Measurements from ENCODE around the gene UBE3C. TPM values are rescaled to one million over a fixed set of nuclear protein-coding genes. Genes with fewer than 3 reads are reported as not detected.
A peak's percentile ranks its signal among the peaks of the same experiment; 100 is the strongest.
"Not testable (repeated sequence)": the region's sequence is repeated elsewhere in the genome, so short reads cannot be mapped to it uniquely, and the experiment has no call there.

UBE3C gene
- total and polyA plus RNA-seq, 5 experiments from 2014 or later, result 17.5 to 59.4 (median 29.0) TPM

GRCh38 chr7:157234271-157234670, 95.5 kb downstream of the UBE3C start:
- POLR2A ChIA-PET, result no interaction called here
- ATAC-seq (no peak), DNase-seq (no peak)
- peaks cover 5 to 74% (median 13%) of the 10 kb centered on the region in 3 donors for H3K36me3 Mint-ChIP-seq
- H3K4me1 Mint-ChIP-seq, result peaks cover 0 to 11% (median 1%) of the 10 kb centered on the region in 4 donors
- no peak overlapping the region for H3K27ac Mint-ChIP-seq
- no peak overlapping the region for H3K4me3 Mint-ChIP-seq
- H3K9me3 Mint-ChIP-seq, result no peaks in the 10 kb centered on the region
- no peaks in the 10 kb centered on the region for H3K27me3 Mint-ChIP-seq

DNA sequence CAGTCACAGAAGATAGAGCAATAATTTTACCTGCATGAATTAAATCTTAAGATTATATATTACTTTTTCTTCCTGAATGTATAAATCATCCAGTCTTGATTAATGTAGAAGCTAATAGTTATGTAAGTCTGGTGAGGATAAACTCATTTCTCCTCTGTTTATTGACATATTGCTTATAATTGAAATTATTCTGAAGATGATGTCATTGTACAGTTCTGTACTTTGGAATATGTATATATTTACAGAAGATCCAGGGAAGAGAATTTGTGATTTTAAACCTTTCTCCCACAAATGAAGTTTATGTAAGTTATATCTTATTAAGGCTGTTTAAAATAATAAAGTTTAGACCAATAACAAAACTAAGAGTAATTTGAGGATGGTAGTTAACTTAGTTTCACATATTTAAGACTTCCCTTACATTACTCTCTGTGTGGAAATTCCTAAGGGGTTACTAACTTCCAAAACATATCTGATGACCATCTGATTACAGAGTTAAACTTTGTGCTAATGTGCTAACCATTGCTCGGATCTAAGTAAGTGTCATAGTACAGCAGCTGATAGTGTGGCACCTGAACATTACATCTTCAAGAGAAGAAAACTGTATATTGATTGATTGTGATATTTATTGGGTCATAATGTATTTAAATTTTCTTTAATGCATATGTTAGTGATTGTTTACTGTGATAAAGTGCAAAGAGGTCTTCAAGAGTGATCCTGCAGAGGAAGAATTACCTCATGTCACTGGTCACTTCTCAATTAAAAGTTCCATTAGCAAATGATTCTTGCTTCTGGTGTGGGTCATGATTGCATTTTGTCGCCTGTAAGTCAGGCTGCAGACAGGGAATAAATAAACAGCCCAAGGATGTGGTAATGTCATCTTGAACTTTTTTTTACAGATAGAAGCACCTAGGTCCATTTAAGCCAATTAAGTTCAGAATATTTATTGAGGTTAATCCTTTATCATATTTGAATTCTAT, 96.9 kb downstream of the UBE3C start:
- ATAC-seq, result no peak
- POLR2A ChIA-PET, result no interaction called here
- H3K4me1 Mint-ChIP-seq, result peaks cover 0 to 17% (median 1%) of the 10 kb centered on the region in 4 donors
- H3K27ac Mint-ChIP-seq, result no peak overlapping the region
- H3K36me3 Mint-ChIP-seq, result peaks cover 7 to 70% (median 13%) of the 10 kb centered on the region in 3 donors
- H3K27me3 Mint-ChIP-seq, result no peaks in the 10 kb centered on the region
- H3K9me3 Mint-ChIP-seq, result no peaks in the 10 kb centered on the region
- no peak overlapping the region for H3K4me3 Mint-ChIP-seq
- no peak for DNase-seq

- Mint-ChIP-seq H3K4me3 (no peak overlapping the region), H3K27ac (peak overlapping the region in 3 of 10 donors; percentile 36 to 79 (median 62)), H3K9me3 (no peaks in the 10 kb centered on the region), H3K4me1 (peaks cover 0 to 13% (median 4%) of the 10 kb centered on the region in 4 donors), H3K27me3 (no peaks in the 10 kb centered on the region), H3K36me3 (peaks cover 8 to 52% (median 13%) of the 10 kb centered on the region in 3 donors)
- ATAC-seq (no peak), DNase-seq (no peak)
- POLR2A ChIA-PET, result interaction anchor here (0.6 kb wide), 1 partner anchor 313 kb away, joined by 3 read pairs; no protein-coding TSS in a partner anchor
Measured at GRCh38 chr7:157238087-157238486, 99.4 kb downstream of the UBE3C start.

- POLR2A ChIA-PET, result no interaction called here
- DNase-seq (no peak), ATAC-seq (no peak)
- H3K4me3 Mint-ChIP-seq, result peak overlapping the region in 1 of 10 donors; percentile 36
- no peaks in the 10 kb centered on the region for H3K9me3 Mint-ChIP-seq
- H3K4me1 Mint-ChIP-seq, result peaks cover 0 to 13% (median 3%) of the 10 kb centered on the region in 4 donors
- H3K36me3 Mint-ChIP-seq, result peaks cover 8 to 36% (median 13%) of the 10 kb centered on the region in 3 donors
- H3K27ac Mint-ChIP-seq, result peak overlapping the region in 4 of 10 donors; percentile 28 to 66 (median 36)
- no peaks in the 10 kb centered on the region for H3K27me3 Mint-ChIP-seq
Measured at GRCh38 chr7:157239571-157240270, 101.0 kb downstream of the UBE3C start.

DNA sequence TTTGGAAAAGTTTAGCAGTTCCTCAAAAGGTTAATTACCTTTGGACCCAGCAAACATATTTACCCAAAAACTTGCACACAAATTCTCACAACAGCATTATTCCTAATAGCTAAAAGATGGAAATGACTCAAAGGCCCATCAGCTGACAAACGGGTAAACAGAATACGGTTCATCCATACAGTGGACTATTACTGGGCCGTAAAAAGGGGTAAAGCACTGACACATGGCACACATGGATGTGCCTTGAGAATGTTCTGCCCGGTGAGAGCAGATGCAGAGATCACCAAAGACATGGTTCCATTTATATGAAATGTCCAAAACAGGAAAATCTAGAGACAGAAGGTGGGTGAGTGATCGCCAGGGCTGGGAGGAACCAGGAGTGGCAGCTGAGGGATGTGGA, 102.9 kb downstream of the UBE3C start:
- ATAC-seq (no peak), DNase-seq (no peak)
- no peaks in the 10 kb centered on the region for H3K27me3 Mint-ChIP-seq
- POLR2A ChIA-PET, result no interaction called here
- H3K4me3 Mint-ChIP-seq, result no peak overlapping the region
- H3K4me1 Mint-ChIP-seq, result peaks cover 0 to 13% (median 3%) of the 10 kb centered on the region in 4 donors
- peak overlapping the region in 3 of 10 donors; percentile 7 to 22 (median 11) for H3K27ac Mint-ChIP-seq
- H3K36me3 Mint-ChIP-seq, result peaks cover 8 to 29% (median 13%) of the 10 kb centered on the region in 3 donors
- H3K9me3 Mint-ChIP-seq, result no peaks in the 10 kb centered on the region

GRCh38 chr7:157244516-157245294, 106.0 kb downstream of the UBE3C start:
- ATAC-seq, result no peak
- H3K4me1 Mint-ChIP-seq, result peaks cover 0 to 6% (median 2%) of the 10 kb centered on the region in 4 donors
- no peak overlapping the region for H3K27ac Mint-ChIP-seq
- no peak for DNase-seq
- POLR2A ChIA-PET, result no interaction called here
- H3K4me3 Mint-ChIP-seq, result no peak overlapping the region
- H3K27me3 Mint-ChIP-seq, result no peaks in the 10 kb centered on the region
- H3K9me3 Mint-ChIP-seq, result no peaks in the 10 kb centered on the region
- H3K36me3 Mint-ChIP-seq, result peaks cover 0 to 36% (median 3%) of the 10 kb centered on the region in 3 donors

DNA sequence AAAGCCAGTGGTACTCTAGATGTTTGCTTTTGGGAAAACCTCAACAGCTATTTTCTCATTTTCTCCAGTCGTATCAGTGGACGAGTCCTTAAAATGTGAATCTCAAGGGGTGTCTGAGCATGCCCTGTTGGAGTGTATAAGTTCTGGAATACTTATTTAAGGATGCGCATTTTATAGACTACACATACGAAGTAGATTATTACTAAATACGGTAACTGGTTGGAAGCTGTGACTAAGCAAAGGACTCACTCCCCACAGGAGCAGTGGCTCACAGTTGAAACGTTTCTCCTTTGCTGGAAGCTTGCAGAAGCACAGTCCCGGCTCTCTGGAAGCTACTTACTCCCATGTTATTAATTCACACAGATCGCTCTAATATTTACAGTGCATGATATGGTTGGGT, 107.3 kb downstream of the UBE3C start:
- peaks cover 0 to 6% (median 3%) of the 10 kb centered on the region in 4 donors for H3K4me1 Mint-ChIP-seq
- no peak for ATAC-seq
- no peaks in the 10 kb centered on the region for H3K9me3 Mint-ChIP-seq
- H3K36me3 Mint-ChIP-seq, result peaks cover 0 to 31% (median 0%) of the 10 kb centered on the region in 3 donors
- POLR2A ChIA-PET, result interaction anchor here (0.7 kb wide), 1 partner anchor 359 kb away, joined by 5 read pairs; no protein-coding TSS in a partner anchor
- no peaks in the 10 kb centered on the region for H3K27me3 Mint-ChIP-seq
- DNase-seq, result no peak
- no peak overlapping the region for H3K4me3 Mint-ChIP-seq
- peak overlapping the region in 2 of 10 donors; percentile 9 to 16 for H3K27ac Mint-ChIP-seq

DNA sequence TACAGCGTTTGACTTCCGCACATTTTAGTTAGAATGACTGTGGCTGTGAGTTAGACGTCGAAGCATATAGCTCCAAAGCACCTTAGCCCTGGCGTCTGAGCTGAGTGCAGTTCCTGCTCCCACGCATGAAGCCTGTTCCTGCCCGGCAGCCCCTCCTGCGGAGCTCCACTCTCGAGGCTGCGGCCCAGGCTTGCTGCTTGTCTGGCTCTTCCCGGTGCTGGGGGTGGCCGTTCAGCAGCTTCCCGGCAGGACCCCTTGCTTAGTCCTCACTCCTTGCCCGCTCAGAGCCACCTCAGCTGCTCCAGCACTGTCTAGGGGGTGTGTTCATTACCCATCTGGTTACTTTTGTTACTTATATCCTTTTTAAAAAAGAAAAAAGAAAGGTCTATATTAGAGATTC, 109.9 kb downstream of the UBE3C start:
- Mint-ChIP-seq H3K4me3 (no peak overlapping the region), H3K36me3 (peaks cover 0 to 43% (median 2%) of the 10 kb centered on the region in 3 donors), H3K9me3 (no peaks in the 10 kb centered on the region), H3K27me3 (no peaks in the 10 kb centered on the region), H3K4me1 (peaks cover 0 to 4% (median 0%) of the 10 kb centered on the region in 4 donors), H3K27ac (no peak overlapping the region)
- POLR2A ChIA-PET, result no interaction called here
- ATAC-seq (no peak), DNase-seq (no peak)

- Mint-ChIP-seq H3K27ac (peak overlapping the region in 2 of 10 donors; percentile 14 to 34), H3K4me3 (no peak overlapping the region), H3K4me1 (peaks cover 0 to 4% (median 0%) of the 10 kb centered on the region in 4 donors), H3K9me3 (no peaks in the 10 kb centered on the region), H3K36me3 (peaks cover 0 to 62% (median 14%) of the 10 kb centered on the region in 3 donors), H3K27me3 (no peaks in the 10 kb centered on the region)
- peak; percentile 67 to 68 for ATAC-seq
- DNase-seq, result peak in 9 of 10 donors; percentile 12 to 70 (median 45)
- POLR2A ChIA-PET, result no interaction called here
Measured at GRCh38 chr7:157250605-157251228, 112.0 kb downstream of the UBE3C start.

DNA sequence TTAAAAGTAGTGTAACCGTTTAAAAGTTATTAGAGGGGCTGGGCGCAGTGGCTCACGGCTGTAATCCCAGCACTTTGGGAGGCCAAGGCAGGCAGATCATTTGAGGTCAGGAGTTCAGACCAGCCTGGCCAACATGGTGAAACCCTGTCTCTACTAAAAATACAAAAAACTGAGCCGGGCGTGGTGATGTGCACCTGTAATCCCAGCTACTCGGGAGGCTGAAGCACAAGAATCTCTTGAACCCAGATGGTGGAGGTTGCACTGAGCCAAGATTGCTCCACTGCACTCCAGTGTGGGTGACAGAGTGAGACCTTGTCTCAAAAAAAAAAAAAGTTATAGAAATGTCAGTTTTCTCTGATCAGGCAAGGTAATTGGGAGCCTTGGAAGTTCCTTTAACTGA, 113.1 kb downstream of the UBE3C start:
- Mint-ChIP-seq H3K36me3 (peaks cover 0 to 64% (median 14%) of the 10 kb centered on the region in 3 donors), H3K27ac (peak overlapping the region in 1 of 10 donors; percentile 7)
- H3K4me1 Mint-ChIP-seq, H3K4me3 Mint-ChIP-seq, H3K27me3 Mint-ChIP-seq, H3K9me3 Mint-ChIP-seq, POLR2A ChIA-PET, DNase-seq, ATAC-seq: not testable (repeated sequence)

GRCh38 chr7:157253850-157254249, 115.1 kb downstream of the UBE3C start:
- POLR2A ChIA-PET, result no interaction called here
- Mint-ChIP-seq H3K27ac (no peak overlapping the region), H3K36me3 (peaks cover 4 to 68% (median 21%) of the 10 kb centered on the region in 3 donors)

DNA sequence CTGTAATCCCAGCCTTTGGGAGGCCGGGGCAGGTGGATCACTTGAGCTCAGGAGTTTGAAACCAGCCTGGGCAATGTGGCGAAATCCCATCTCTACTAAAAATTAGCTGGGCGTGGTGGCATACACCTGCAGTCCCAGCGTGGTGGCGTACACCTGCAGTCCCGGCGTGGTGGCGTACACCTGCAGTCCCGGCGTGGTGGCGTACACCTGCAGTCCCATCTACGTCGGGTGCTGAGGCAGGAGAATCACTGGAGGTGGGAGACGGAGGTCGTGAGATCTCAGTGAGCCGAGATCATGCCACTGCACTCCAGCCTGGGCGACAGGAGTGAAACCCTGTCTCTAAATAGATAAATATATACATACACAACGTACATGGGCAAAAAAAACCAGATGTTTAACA, 116.1 kb downstream of the UBE3C start:
- H3K27me3 Mint-ChIP-seq, H3K4me3 Mint-ChIP-seq, H3K9me3 Mint-ChIP-seq, DNase-seq, H3K4me1 Mint-ChIP-seq, H3K27ac Mint-ChIP-seq, ATAC-seq, POLR2A ChIA-PET: not testable (repeated sequence)
- H3K36me3 Mint-ChIP-seq, result peaks cover 4 to 68% (median 25%) of the 10 kb centered on the region in 3 donors

More at GRCh38 chr7:157253850-157254249, 115.1 kb downstream of the UBE3C start:
- Mint-ChIP-seq H3K4me1 (peaks cover 0 to 4% (median 0%) of the 10 kb centered on the region in 4 donors), H3K4me3 (no peak overlapping the region), H3K27me3 (no peaks in the 10 kb centered on the region), H3K9me3 (no peaks in the 10 kb centered on the region)
- ATAC-seq, result no peak
- no peak for DNase-seq
